ENCODE measurements around the gene NUP153. TPM values are rescaled to one million over a fixed set of nuclear protein-coding genes. Genes with fewer than 3 reads are reported as not detected.

NUP153 gene
- total and polyA plus RNA-seq, 12 donors, result 5.3 to 30.5 (median 25.4) TPM

GRCh38 chr6:17615794-17616193 lies 90.9 kb downstream of the NUP153 start:
- Histone ChIP-seq H3K27me3 (no peaks in the 10 kb centered on the region), H3K9me3 (no peaks in the 10 kb centered on the region), H3K4me3 (no peak overlapping the region), H3K4me1 (peaks cover 0 to 7% (median 0%) of the 10 kb centered on the region in 9 donors), H3K36me3 (peaks cover 0 to 91% (median 20%) of the 10 kb centered on the region in 9 donors), H3K27ac (no peak overlapping the region)
- ATAC-seq, result no peak
- WGBS, 2 donors, result 64 to 68% methylated on average over 4 of the region's 4 CpGs
- intact Hi-C loops (cut with DNase I), result no loop called here
- DNase-seq, result no peak
- TF ChIP-seq CTCF (IDR thresholded peaks at IDR 0.05), result no peak

- Histone ChIP-seq H3K4me1 (peaks cover 0 to 7% (median 0%) of the 10 kb centered on the region in 9 donors), H3K9me3 (no peaks in the 10 kb centered on the region), H3K36me3 (peaks cover 0 to 91% (median 17%) of the 10 kb centered on the region in 9 donors), H3K4me3 (no peak overlapping the region), H3K27me3 (no peaks in the 10 kb centered on the region), H3K27ac (no peak overlapping the region)
- WGBS, 2 donors, result 86% methylated on average over 4 of the region's 4 CpGs
- TF ChIP-seq CTCF (IDR thresholded peaks at IDR 0.05), result no peak
- intact Hi-C loops (cut with DNase I), result no loop called here
- DNase-seq (no peak), ATAC-seq (no peak)
These were observed 94.7 kb downstream of the NUP153 start for GRCh38 chr6:17612048-17612447.

GRCh38 chr6:17610835-17611234 lies 95.9 kb downstream of the NUP153 start:
- DNase-seq (no peak), ATAC-seq (no peak)
- 86 to 89% methylated on average over 3 of the region's 3 CpGs for WGBS, 2 donors
- no peak overlapping the region for H3K27ac ChIP-seq
- H3K27me3 ChIP-seq, result no peaks in the 10 kb centered on the region
- no peaks in the 10 kb centered on the region for H3K9me3 ChIP-seq
- peaks cover 0 to 4% (median 0%) of the 10 kb centered on the region in 9 donors for H3K4me1 ChIP-seq
- H3K36me3 ChIP-seq, result peaks cover 0 to 91% (median 22%) of the 10 kb centered on the region in 9 donors
- intact Hi-C loops (cut with DNase I), result no loop called here
- TF ChIP-seq CTCF (IDR thresholded peaks at IDR 0.05), result no peak
- H3K4me3 ChIP-seq, result no peak overlapping the region

GRCh38 chr6:17606606-17607005 lies 100.1 kb downstream of the NUP153 start:
- intact Hi-C loops (cut with DNase I), result loop anchor here in 2 of 10 donors (10.0 kb wide), 2 partner anchors 188 to 378 kb away; partner anchors contain the start of gene KIF13A (in 1 of the 2)
- H3K4me3 ChIP-seq, result no peak overlapping the region
- ATAC-seq (no peak), DNase-seq (no peak)
- no peak overlapping the region for H3K27ac ChIP-seq
- H3K4me1 ChIP-seq, result peaks cover 4 to 20% (median 8%) of the 10 kb centered on the region in 9 donors
- WGBS, 2 donors, result 89 to 93% methylated on average over 4 of the region's 4 CpGs
- H3K27me3 ChIP-seq, result no peaks in the 10 kb centered on the region
- peaks cover 0 to 91% (median 16%) of the 10 kb centered on the region in 9 donors for H3K36me3 ChIP-seq
- no peak for TF ChIP-seq CTCF (IDR thresholded peaks at IDR 0.05)
- H3K9me3 ChIP-seq, result no peaks in the 10 kb centered on the region
